G401.6 (cell line): ENCODE measurements around the gene FKBP7.
"Not testable (repeated sequence)": the region's sequence is repeated elsewhere in the genome, so short reads cannot be mapped to it uniquely, and the experiment has no call there.

Experiments
- FAIRE-seq: peaks from 2 replicates; lab custom pipeline; 2012; peaks lifted over from hg19 to GRCh38; lab: Jason Lieb, UNC

FKBP7 gene

DNA sequence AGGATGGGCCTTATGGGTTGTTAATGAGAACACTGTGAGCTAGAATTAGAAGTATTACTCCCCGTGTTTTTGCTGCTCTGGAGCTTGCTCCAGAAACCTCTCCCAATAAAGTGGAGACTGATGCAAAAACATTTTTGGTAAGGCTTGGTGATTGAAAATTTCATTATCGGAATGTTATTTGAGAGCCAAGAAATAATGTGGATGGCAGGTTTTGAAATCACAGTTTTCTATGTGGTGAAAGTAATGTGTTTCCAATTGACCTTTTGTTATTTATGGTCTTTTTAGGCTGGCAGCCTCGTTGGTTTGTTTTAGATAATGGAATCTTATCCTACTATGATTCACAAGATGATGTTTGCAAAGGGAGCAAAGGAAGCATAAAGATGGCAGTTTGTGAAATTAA is 7.0 kb upstream of the FKBP7 start:
- FAIRE-seq = no peak

DNA sequence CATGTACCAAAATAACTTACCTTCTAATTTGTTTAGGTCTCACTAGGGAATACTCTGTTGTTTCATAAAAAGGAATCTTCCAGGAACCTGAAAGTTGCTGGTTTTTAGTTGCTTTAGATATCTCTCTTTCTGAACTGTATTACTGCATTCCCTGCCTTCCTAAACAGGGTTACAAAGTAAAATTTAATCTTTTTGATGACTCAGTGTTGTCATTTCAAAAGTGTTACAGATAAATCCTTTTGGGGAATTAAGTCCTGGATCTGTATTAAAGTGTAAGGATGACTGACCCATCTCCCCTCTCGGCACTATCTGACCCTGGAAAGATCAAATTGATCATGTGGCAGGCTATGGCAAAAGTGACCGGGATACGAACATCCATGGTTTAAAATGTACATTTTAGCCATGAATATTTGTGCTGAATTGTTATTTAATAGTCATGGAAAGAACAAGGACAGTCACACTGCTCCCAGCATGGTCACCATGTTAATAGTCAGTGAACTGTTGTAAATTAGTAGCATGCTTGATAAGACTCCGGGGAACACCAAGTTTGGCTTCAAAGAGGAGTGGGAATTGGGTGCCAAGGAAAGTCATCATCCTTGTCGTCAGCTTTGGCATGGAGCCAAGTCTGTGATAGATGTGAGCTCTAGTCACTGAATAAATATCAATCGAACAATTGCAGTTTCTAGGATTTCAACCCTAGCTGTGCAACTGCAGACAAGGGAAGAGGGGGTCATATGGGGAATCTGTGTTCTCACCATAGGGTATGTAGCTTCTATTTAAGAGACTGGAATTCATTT is 6.0 kb upstream of the FKBP7 start:
- no peak for FAIRE-seq

DNA sequence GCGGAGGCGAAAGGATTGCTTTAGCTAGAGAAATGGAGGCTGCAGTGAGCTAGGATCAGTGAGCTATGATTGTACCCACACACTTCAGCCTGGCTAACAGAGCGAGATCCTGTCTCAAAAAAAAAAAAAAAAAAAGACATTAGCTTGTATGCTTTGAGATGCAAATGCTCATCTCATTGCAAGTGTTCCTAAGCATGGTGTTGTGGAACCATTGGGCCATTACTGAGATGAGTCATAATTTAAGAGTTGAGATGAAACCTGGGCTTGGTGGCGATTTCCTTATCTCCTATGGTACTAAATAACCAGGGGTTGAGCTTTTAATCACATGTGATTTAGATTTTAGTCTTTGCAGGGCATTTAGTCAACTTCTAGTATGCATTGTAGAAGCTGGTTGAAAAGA is 4.0 kb upstream of the FKBP7 start:
- no peak for FAIRE-seq

DNA sequence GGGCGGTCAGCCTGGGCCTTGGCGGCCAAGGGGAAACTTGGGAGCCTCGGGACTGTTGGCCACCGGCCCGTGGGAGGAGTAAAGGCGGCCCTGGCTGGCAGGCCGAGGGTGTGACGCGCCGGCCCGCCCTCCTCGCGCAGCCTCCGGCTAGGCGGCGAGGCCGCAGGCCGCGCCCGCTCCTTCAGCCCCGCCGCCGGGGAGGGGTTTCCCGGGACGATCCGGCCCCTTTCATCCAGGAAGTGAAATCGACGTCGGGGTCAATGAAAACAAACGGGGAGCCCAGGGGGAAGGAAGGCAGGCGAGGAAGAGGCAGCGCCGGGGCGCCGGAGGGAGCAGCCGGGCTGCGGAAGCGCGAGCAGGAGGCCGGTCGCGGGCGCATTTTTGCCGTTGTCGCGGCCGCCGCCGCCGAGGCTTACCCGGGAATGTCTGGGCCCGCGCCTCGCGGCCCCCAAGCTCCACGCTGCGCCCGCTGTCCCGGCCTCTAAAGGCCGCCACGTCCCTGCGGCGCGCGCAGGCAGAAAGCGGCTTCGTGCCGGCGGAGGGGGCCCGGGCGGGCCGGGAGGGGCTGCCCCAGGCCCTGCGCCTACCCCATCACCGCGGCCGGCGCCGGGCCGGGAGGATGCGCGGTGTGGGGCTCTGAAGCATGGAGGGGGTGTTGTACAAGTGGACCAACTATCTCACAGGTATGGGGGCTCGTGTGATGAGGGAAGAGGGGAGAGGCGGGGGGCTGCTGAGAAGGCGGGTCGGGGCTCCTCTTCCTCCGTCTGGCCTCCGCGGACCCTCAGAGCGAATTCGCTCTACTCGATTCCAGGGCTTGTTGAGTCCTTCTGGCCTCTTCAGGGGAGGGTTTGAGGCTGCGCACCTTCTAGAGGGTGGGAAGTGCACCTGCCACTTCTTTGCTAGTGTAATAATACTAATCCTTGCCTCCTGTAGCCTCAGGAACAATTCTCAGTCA is 2.1 kb upstream of the FKBP7 start, which contains the start of gene PLEKHA3:
Gene PLEKHA3, plus strand, starts transcription at position 231 of the 955 bp plus-strand sequence. Its CDS starts 413 bp downstream, at position 644.
- FAIRE-seq = no peak

DNA sequence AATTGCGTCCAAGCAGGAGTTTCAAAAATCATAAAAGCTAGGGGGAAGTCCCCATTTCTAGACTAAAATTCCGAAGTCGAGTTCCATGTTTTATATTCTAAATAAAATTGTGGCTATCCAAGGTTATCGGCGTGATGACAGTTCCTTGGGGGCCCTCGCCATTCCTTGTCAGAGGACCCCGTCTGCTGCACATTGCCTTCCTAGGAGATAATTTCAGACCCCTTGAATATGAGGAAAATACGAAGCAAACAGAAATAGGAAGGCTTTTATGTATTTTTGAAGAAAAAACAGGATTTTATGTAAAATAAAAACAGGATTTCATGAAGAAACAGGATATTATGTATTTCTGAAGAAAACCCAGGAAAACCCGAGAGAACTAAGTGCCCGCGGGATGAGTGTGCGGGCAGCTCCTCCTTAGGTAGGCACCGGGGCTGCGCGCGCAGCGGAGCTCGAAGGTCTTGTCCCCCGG is 1.4 kb upstream of the FKBP7 start:
- no peak for FAIRE-seq

DNA sequence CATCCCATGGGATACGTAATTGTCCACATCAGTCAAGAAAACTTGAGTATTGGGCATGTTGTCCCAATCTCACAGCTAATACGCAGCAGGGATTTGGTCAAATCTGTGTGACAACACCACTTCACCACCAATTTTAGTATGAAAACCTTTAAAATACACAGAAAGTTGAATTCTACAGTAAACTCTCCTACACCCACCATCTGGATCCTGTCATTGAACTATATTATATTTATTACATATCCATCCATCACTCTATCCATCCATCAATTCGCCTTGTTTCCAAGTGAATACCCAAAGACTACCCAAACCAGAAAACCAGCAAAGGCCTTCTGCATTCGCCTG is 846 bp upstream of the FKBP7 start:
- FAIRE-seq = no peak

DNA sequence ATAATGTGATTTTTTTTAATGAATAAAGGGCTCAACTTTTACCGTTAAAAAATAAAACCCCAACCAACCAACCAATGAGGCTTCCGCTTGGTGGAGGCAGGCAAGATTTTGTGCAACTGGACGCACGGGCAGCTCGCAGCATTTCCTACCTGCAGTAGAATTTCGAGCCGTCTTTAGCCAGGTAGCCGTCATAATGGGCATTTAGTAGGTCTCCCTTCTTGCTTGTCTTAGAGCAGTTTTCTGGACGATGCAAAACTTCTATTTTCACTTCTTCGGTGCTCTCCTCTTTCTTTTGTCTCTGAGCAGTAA is 316 bp downstream of the FKBP7 start:
- FAIRE-seq = no peak

DNA sequence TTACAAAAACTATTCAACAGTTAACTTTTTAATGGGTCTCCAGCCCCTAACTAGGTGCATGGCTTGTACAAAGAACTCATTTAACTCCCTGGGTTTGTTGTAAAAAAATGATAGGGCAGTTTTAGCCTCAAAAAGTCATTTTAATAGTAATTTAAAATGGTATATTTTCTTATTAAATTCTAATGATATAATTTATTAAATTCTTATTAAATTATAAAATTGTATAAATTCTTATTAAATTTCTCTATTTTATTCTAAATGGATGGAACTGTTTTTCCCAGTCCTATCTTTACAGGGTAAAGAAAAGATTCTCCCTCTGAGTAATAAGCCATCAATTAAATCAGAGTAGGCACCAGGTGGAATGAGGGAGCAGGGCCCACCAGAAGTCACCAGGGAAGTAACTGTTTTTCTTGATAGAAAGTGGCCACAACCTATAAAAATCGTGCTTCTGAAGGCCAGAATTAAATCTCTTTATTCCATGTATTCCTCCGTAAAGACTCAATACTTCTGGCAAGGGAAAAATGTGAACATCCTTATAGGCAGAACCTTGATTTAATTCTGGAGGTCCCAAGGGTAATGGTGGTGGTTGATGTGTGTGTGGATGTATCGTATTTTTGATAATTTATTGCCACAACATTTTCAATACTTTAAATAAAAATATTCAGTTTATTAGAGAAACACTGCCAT is 814 bp downstream of the FKBP7 start:
- no peak for FAIRE-seq

DNA sequence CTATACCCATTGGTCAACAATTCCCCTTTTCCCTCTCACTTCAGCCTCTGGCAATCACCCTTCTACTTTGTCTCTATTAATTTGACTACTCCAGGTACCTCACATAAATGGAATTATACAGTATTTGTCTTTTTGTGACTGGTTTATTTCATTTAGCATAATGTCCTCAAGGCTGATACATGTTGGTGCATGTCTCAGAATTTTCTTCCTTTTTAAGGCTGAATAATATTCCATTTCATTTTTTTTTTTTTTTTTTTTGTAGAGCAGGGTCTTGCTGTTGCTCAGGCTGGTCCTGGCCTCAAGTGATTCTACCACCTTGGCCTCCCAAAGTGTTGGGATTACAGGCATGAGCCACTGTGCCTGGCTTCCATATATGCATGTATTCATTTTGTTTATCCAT is 1.9 kb downstream of the FKBP7 start:
- no peak for FAIRE-seq

DNA sequence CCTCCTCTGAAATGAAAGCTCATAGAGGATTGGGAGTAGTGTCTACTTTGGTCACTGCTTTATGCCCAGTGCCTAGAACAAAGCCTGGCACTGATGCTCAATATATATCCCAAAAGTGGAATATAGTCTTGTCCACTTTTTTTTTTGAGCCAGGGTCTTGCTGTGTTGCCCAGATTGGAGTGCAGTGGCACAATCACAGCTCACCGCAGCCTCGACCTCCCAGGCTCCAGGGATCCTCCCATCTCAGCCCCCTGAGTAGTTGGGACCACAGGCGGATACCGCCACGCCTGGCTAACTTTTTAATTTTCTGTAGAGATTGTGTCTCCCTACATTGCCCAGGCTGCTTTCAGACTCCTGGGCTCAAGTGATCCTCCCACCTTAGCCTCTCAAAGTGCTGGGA is 3.8 kb downstream of the FKBP7 start:
- no peak for FAIRE-seq

DNA sequence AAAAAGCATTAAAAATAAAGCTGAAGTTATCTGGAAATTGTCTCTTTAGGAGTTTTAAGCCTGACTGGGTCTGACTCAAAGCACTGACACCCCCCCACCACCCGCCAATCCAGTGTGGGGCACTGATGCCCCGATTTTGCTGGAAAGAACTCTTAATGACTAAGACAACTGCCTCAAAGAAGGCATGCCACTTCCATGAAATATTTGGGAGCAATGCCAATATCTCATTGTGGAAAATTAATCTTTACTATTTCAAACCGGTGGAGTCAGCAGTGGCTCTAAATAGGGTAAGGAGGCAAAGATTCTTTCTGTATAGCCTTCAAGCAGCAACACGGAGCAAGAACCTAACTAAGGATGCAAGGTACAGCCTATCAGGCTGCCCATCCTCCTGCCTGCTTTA is 4.5 kb downstream of the FKBP7 start:
- no peak for FAIRE-seq

DNA sequence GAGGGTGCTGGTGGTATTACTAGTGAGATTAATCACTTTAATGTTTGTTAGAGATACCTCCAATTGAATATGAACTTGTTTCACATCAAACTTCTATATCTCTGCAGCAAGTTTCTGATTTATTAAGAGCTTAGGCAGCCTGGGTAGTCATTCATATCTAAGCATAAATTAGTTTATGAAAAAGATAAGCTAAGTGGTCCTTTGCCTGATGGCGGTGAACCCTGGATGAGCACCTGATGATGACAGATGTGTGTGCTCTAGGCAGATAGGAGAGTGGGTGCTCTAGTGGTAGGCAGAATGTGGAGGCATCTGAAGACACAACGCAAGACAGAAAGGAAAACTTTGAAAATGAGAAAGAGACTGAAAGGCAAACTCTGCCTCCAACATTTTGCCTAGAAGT is 5.0 kb downstream of the FKBP7 start:
- no peak for FAIRE-seq

DNA sequence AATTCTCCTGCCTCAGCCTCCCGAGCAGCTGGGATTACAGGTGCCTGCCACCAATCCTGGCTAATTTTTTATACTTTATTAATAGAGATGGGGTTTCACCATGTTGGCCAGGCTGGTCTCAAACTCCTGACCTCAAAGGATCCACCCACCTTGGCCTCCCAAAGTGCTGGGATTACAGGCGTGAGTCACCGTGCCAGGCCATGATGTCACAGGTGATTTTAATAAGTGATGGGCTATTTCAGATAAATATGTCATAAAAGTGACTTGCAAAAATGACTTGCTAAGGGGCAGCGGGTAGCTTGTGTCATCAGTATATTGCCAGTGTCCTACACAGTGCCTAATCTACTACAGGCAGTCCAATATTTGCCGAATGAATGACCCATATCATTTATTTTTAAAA is 7.1 kb downstream of the FKBP7 start:
- FAIRE-seq = not testable (repeated sequence)

DNA sequence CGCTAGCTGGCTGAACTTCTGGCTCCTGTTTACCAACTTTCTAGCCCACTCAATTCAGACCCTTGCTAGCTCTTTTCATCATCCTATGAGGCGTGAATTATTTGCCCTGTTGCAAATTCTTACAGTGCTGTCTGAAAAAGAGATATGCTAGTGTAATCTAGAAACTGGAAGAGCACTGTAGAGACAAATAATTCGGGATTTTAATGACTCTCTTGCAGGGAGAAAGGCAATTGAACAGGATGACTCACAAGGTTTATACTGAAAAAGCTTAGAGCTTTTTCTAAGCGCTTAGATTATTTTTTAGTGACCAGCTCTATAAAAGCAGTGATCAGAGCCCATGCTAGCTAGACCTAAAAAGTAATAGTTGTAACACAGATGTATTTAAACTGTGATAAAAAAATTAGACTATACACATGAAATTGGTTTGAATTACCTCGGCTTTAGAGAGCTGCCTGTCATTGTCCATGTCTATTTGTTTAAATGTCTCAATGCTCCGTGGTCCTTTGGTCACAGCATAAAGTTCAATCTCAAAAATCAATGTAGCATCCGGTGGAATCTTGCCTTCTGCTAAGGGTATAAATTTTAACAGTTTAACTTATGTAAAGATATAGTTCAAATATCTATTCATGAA is 9.1 kb downstream of the FKBP7 start:
- no peak for FAIRE-seq

DNA sequence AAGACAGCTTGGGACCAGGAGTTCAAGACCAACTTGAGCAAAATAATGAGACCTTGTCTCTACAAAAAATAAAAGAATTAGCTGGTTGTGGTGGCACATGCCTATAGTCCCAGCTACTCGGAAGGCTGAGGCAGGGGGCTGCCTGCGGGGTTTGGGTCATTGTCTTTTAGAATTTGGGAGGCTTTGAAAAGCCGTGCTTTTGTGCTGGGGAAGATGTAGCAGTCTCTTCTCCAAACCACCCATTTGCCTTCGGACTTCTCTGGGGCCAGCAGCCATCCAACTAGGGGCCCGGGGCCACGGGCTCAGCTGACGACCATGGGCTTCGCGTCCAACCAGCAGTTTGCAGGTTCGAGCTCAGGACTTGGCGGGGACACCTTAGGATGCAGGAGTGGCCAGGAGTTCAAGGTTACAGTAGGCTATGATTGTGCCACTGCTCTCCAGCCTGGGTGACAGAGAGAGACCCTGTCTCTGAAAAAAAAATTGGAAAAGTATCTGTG is 21.0 kb downstream of the FKBP7 start:
- FAIRE-seq = no peak

DNA sequence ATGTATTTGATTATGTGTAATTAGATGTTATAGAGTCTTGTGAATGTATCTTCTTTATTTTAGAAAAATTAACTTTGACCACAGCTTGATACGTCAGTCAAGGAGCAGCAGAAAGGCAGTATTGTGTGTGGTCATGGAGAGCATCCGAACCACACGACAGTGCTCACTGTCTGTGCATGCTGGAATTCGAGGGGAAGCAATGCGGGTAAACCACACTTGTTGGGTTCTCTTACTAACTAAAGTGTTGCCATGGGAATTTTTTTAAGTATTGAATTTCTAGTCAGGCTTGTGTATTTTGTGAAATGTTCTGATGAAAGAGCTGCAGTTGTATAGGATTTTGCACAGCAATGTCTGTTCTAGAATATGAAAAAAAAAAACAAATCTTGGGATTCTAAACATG is 22.5 kb downstream of the FKBP7 start:
- no peak for FAIRE-seq

DNA sequence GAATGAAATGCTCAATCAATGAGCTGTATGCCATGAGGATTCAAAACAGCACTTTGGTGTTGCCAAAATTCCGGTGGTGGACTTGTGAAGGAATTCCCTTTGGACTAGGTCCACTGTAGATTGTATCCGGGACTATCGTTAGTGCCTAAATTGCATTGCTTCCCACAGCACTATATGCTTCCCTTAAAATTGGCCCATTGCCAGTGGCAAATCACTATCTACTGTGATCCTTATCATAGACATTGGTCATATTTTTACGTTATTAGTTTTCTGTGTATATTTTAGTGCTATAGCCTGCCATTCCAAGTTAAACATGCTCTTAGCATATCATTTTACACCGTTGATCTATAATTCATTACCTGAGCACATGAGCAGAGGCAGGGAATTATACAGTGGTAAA is 25.5 kb downstream of the FKBP7 start:
- FAIRE-seq = no peak

DNA sequence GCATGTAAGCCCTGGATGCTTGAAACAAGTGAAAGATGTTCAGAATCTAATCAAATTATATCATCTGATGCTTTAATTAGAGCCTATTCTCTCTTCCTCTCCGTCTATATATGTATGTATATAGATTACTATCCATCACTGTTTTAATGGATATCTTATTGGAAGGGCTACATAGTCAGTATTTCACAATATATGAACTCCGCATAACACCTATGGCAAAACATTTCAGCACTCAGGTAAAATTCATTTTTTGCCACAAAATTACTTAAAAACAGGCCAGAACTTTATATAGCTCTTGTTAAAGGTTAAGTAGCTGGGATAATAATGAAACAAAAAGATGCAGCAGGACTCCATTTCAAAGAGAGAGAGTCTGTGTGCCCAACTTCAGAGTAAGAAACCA is 26.1 kb downstream of the FKBP7 start:
- no peak for FAIRE-seq

DNA sequence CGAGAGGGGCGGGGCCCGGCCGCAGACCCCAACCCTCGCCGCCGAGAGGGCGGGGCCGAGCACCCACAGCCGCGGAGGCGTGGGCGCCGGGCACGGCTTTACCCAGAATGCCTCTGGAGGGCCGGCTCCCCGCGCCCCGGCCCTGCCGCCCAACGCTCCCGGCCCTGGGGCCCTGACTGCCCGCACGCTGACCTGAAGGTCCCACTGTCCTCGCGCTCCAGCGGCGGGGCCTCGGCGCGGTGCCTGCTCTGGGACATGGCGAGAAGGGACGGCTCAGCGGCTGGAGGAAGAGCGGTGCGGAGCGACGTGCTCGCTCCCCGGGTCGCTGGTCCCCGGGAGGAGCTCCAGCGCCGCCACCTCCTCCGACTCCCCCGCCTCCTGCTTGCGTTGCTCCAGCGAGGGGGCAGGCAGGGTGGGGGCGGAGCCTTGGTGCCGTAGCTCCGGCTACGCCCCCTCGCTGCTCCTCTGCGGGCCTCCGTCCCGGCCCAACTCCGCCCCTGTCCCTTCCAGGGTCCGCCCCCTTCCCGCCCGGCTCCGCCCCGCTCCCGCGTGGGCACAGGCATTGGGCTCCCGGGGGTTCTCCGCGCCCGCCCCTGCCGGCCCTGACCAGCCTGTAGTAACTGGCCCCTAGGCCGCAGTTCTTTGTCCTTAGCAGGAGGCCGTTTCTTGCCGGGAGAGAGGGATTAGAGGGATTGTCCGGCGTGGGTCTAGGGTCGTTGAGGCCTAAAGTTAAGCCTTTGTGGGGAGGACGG is 27.4 kb downstream of the FKBP7 start, which contains the start of the genes PJVK and PRKRA:
Gene PJVK, plus strand, starts transcription at position 605 of the 752 bp plus-strand sequence. CDS start 2,032 bp downstream, outside the sequence.
Gene PRKRA, minus strand, starts transcription at position 402 of the 752 bp plus-strand sequence. Its CDS starts 145 bp downstream, at position 257.
- FAIRE-seq = peak; percentile 93

DNA sequence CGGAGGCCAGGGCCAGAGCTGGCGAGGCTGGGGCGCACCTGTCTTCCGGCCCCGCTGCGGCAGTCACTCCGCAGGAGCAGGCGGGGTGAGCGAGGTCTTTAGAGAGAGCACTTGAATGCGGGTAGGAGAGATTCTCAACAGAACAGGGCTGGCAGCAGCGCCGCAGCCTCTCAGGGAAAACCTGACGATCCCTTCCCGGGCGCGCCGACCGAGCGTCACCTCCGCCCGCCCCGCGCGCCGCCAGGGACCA is 28.0 kb downstream of the FKBP7 start:
- no peak for FAIRE-seq

DNA sequence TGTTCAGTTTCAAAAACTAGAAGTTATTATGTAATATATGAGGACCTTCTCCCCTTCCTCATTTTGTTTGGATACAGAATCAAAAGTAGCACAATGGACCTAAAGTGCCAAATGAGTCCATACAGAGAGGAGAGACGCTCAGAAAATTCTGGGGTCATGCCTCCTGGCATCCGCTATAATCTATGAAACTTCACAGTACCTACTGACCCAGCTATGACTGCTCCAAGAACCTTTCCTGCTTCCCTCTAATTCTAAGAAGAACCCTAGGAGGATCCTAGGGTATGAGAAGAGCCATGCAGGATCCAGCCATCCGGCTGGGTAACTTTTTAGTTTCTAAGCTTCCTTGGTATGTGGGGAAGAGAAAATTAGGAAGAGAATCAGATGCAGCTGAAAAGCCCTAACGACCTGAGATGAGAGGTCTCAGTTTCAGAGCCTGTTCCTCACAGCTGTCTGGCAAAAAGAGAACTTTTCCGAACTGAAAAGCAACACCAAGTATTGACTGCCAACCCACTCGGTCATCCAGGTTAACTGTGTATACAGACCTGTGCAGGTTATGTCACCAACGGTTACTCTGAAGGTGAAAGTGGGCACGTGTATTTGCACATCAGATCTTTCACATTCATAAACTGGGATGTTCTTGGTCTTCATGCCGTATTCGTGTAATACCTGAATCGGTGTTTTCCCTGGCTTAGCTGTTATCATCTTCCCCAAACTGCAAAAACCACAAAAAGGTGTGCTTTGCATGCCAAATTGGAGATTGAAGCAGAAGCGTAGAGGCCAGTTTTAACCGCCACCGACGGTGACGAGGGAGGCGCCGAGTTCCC is 28.5 kb downstream of the FKBP7 start:
- FAIRE-seq = no peak
